ENCODE results near the gene PHLDA1. TPM values are rescaled to one million over a fixed set of nuclear protein-coding genes. Genes with fewer than 3 reads are reported as not detected.

PHLDA1 gene
- total and polyA plus RNA-seq, 2 of the 13 experiments (the other 11 are each of a cell fraction or from before 2014, with no cell fraction given), result 33.8 to 41.0 TPM

GRCh38 chr12:75990189-75990912 is 41.2 kb downstream of the PHLDA1 start (continued):
- TF ChIP-seq KDM2A (CRISPR knock-in tag; IDR thresholded peaks at IDR 0.05; ENCODE audit: borderline replicate concordance, low read depth) (no peak), REST (IDR thresholded peaks at IDR 0.05; ENCODE audit: borderline replicate concordance in 1 of 2, low read depth in 1 of 2, low read length in 2 of 2) (peak in 1 of 2 experiments; percentile 76; a peak in 2 of 4 replicates), MAF1 (CRISPR knock-in tag; IDR thresholded peaks at IDR 0.05; ENCODE audit: borderline replicate concordance) (no peak), ZNF660 (CRISPR knock-in tag; IDR thresholded peaks at IDR 0.05; ENCODE audit: borderline replicate concordance, low read depth) (no peak), AHR (CRISPR knock-in tag; IDR thresholded peaks at IDR 0.05) (no peak), PAXIP1 (CRISPR knock-in tag; conservative IDR thresholded peaks at IDR 0.05) (peak; percentile 94), ZNF777 (CRISPR knock-in tag; IDR thresholded peaks at IDR 0.05) (no peak), ZNF10 (CRISPR knock-in tag; IDR thresholded peaks at IDR 0.05; ENCODE audit: borderline replicate concordance, low read depth) (no peak), HOXD1 (CRISPR knock-in tag; IDR thresholded peaks at IDR 0.05) (peak; percentile 86; the same call in 1 of the 2 replicates), TSC22D2 (CRISPR knock-in tag; IDR thresholded peaks at IDR 0.05; ENCODE audit: borderline replicate concordance) (0 out of 2 replicates have a peak, but pooled peaks have one; percentile 55), GABPB1 (CRISPR knock-in tag; IDR thresholded peaks at IDR 0.05) (no peak), GATAD1 (CRISPR knock-in tag; IDR thresholded peaks at IDR 0.05) (peak; percentile 68), HOXA7 (CRISPR knock-in tag; IDR thresholded peaks at IDR 0.05) (no peak), HHEX (CRISPR knock-in tag; IDR thresholded peaks at IDR 0.05) (peak; percentile 91), PTBP1 (IDR thresholded peaks at IDR 0.05; ENCODE audit: low read depth, low read length, poor library complexity, severe bottlenecking) (no peak), ASH2L (IDR thresholded peaks at IDR 0.05; ENCODE audit: insufficient read length, low read depth, low read length) (peak; percentile 54), ZBTB25 (CRISPR knock-in tag; IDR thresholded peaks at IDR 0.05) (peak; percentile 93), GTF2F1 (IDR thresholded peaks at IDR 0.05; ENCODE audit: low read length) (no peak), ZNF761 (CRISPR knock-in tag; conservative IDR thresholded peaks at IDR 0.05) (0 out of 2 replicates have a peak, but pooled peaks have one; percentile 47), CAMTA2 (CRISPR knock-in tag; IDR thresholded peaks at IDR 0.05; ENCODE audit: borderline replicate concordance) (no peak), NCOA1 (CRISPR knock-in tag; IDR thresholded peaks at IDR 0.05) (peak; percentile 38; the same call in 1 of the 2 replicates), NFYC (CRISPR knock-in tag; IDR thresholded peaks at IDR 0.05) (peak; percentile 35; the same call in 1 of the 2 replicates)
